HG03159 (cell line): Measurements from ENCODE around the gene BRPF1.

Experiments
- ATAC-seq: cut with Tn5 transposase; IDR thresholded peaks from one replicate; pipeline ENCODE4 v1.9.1; 2021; ENCODE audit warnings: mild to moderate bottlenecking, moderate library complexity; ENCODE audit not compliant: unreplicated experiment

The BRPF1 gene

DNA sequence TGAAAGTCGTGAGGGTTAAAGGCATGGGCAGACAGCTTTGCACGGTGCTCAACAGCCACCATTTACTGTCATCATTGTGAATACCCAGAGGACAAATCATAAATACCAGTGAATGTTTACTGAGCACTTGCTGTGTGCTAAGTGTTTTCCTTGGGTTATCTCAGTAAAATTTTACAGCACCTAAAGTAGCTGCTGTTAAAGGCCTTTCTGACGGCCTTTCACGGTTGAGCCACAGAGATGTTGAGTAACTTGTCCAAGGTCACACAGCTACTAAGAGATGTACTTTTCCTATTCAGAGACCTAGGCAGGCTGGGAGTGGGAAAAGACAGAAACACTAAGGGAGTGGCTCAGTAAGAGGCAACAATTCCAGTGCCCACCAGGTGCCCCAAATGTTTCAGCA is 28.3 kb upstream of the BRPF1 start:
- no peak for ATAC-seq

DNA sequence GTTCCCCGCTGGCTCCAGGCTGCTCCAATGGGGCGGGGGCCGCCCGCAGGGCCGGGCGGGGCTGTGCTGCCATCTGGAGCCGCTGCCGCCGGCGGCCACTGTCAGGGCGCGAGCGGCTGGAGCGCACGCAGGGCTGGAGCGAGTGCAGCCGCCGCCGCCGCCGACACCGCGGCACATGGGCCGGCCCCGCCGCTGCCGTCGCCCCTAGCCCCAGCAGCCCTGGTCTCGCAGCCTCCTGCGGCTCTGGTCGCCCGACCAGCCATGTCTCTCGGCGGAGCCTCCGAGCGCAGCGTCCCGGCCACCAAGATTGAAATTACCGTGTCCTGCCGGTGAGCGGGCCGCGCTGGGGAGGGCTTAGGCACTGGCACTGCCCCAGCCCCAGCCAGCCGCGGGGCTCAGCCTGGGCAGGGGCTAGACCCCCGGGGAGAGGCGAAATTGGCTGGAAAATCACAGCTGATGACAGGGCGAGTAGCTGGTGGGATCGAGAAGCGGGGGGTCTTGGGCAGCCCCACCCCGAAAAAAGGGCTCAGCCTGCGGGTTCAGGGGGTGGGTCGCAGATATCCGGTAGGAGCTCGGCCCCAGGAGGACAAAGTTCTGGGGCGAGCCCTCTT is 27.7 kb upstream of the BRPF1 start, which contains the start of gene CPNE9:
Gene CPNE9 (plus strand): TSS at position 98 of the 611 bp plus-strand sequence. CDS start 164 bp downstream, at position 262.
- no peak for ATAC-seq

DNA sequence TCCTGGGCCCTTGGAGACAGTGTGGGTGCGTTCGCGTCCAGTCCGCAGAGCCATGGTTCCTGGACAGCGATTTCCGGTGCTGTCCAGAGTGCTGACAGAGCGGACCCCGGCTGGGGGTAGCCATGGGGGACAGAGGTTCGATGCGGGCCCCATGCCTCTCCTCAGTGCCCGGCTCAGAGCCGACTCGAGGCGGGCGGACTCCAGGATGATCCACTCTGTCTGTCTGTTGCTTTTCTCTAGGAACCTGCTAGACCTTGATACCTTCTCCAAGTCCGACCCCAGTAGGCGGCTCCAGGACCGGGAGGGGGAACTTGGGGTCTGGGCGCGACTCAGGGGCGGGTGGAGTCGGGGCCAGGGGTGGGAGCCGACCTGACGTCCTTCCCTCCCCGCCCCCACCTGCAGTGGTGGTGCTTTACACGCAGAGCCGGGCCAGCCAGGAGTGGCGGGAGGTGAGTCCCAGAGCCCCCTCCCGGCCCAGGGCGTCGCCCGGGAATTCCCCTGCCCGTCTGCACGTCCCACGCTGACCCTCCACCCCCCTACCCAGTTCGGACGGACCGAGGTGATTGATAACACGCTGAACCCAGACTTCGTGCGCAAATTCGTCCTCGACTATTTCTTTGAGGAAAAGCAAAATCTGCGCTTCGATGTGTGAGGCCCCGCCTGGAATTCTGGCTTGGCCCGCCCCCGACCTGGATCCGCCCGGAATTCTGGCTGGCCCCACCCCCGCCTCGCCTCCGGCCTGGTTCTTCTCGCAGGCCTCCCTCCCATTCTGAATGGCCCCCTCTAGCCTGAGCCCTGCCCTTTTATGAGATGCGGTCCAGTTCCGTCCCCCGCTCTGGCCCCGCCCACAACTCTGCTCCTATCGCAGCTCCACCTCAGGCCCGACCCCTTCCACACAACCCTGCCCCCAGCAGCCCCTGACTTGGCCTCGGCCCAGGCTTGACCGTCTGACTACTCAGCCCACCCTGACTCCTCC is 26.9 kb upstream of the BRPF1 start:
- ATAC-seq = no peak

DNA sequence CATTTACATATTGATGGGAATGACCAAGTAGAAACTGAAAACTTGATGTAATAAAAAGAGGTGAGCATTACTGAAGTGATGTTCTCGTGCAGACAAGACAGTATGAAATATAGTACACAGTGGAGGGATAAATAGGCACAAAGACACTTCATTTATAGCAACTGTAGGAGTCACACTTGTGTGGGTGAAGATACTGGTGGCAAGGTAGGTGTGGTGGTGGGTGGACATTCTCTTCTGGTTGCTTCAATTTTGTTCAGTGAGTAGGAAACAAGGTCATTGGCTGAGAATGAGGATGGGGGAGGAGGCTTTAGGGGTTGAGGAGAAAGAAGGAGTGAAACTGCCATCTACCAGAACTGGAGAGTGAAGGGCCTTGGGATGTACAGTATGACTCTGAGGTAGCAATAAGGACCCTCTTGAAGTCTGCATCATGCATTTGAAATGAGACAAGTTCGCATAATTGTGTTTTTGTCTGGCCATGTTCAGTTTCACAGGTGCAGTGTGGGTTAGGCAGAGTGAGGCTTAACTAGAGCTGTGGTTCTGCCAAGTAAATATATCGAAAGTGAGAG is 21.3 kb upstream of the BRPF1 start:
- ATAC-seq = no peak

DNA sequence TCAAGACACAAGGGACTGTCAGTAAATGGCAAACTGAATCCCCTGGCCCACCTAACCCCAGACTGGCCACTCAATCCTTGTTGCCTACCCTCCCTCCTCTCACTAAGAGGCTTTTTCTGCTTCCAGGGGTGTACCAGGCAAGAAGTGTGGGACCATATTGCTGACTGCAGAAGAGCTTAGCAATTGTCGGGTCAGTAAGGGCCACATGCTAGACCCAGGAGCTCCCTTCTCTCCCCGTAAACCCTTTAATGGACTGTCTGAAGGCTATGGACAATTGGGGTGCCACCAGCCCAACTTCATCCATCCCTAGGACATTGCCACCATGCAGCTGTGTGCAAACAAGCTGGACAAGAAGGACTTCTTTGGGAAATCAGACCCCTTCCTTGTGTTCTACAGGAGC is 19.1 kb upstream of the BRPF1 start:
- ATAC-seq = no peak

- no peak for ATAC-seq
Observed at GRCh38 chr3:9713142-9713541, 18.4 kb upstream of the BRPF1 start.

- no peak for ATAC-seq
Observed at GRCh38 chr3:9715136-9715535, 16.4 kb upstream of the BRPF1 start.

GRCh38 chr3:9715764-9716437 is 15.6 kb upstream of the BRPF1 start:
- ATAC-seq = no peak

- ATAC-seq = no peak
Observed at GRCh38 chr3:9716801-9717555, 14.6 kb upstream of the BRPF1 start.

GRCh38 chr3:9717563-9717962 is 14.0 kb upstream of the BRPF1 start:
- no peak for ATAC-seq

- ATAC-seq = no peak
Observed at GRCh38 chr3:9718118-9718517, 13.4 kb upstream of the BRPF1 start.

DNA sequence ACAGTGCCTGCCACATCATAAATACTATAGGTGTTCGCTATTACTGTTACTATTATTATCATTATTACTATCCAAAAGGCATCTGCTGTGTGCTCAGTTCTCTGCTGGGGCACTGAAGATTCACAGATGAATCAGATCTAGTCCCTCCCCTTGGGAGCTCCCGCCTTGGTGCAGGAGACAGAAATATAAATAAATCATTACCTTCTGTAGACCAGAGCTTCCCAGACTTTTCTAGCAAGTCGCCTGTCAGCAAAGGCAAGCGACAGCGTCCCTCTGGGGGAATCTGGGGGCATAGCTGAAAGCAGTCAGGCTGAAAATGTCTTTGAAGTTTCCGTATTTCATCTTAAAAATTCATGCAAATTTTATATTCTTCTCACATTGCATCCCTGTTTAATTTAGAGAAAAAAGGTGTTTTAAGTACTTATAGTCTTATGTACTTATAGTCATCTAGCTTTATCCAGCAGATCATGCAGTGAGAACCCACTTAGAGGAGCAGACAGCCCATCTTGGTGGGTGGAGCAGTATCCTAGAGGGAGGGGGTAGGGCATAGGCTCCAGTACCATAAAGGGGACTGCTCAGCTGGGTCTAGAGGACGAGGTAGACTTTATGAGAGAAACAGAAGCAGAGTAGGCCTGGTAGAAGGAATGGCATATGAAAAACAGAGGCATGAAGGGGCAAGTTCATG is 10.4 kb upstream of the BRPF1 start:
- ATAC-seq = no peak

GRCh38 chr3:9721700-9722060 is 9.9 kb upstream of the BRPF1 start:
- no peak for ATAC-seq

GRCh38 chr3:9725775-9726515 is 5.6 kb upstream of the BRPF1 start:
- no peak for ATAC-seq

DNA sequence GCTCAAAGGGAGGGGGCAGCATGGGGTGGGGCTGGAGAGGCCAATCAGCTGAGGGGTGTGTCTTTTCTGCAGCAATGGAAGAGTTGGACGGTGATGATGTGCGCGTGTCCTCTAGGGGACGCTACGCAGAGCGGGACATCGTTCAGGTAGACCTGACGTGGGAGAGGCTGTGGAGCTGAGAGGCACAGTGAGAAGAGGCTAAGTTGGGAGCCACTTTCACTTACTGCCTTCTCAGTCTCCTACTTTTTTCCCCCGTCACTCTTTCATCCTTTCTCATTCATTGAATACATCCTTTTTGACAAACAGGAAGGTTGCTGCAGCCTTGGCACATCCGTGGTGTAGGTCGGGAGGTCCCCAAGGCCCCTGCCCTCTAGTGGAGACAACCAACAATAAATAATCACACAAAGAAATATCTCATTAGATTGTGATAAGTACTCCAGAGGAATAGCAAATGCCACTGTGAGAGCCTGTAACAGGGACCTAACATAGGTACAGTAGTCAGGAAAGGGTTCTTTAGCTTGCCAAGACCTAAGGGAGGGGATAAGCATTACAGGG is 4.4 kb upstream of the BRPF1 start:
- ATAC-seq = no peak

DNA sequence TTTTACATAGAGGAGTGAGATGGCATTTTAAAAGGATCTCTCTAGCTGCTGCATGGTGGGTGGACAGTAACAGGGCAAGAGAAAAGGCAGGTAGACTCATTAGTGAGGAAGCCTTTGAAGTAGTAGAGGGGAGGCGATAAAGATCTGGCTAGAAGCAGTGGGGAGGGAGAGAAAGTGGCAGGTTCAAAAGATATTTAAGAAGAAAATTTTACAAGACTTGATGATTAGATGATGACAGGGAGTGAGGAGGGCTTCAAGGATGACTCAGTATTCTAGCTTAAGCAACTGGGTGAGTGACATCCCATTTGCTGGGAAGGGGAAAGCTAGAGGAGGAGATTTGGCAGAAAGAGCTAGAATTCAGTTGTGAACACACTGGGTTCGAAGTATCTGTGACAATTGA is 3.8 kb upstream of the BRPF1 start:
- ATAC-seq = no peak

GRCh38 chr3:9729419-9729818 is 2.1 kb upstream of the BRPF1 start:
- ATAC-seq = no peak

GRCh38 chr3:9730657-9731205 is 804 bp upstream of the BRPF1 start:
- ATAC-seq = peak; percentile 35
